GM19023 (cell line): ENCODE results near the gene KLF2.
"Not testable (repeated sequence)": the region's sequence is repeated elsewhere in the genome, so short reads cannot be mapped to it uniquely, and the experiment has no call there.

Experiments used
- ATAC-seq: cut with Tn5 transposase; IDR thresholded peaks from one replicate; pipeline ENCODE4 v1.9.1; 2021; ENCODE audit warnings: mild to moderate bottlenecking, moderate library complexity; ENCODE audit not compliant: unreplicated experiment

KLF2 gene

DNA sequence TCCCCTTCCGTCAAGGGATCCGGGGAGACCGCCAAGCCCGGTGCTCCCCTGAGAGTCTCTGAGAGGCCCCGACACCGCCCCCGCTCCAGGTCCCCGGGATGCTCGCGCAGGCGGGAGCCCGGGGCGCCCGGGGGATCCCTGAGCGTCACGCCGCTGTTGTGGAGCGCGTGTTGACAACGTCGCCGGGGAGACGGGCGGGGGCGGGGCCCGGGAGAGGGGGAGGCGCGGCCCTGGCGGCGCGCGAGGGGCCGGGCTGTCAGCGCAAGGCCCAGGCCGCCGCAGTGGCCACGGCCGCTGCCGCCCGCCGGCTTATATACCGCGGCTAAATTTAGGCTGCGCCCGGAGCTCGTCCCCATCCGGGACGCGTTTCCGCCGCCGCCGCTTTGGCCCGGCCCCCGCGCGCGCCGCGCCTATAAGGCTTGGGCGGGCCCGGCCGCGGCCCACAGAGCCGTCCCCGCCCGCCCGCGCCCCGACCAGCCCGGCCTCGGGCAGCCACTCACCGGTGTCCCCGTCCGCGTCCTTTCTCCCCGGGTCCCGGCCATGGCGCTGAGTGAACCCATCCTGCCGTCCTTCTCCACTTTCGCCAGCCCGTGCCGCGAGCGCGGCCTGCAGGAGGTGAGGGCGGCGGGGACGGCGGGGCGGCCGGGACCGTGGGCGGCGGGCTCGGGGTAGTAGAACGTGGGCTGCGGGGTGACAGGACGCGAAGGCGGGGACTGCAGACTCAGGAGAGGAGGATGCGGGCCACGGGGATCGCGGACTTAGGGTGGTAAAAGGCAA lies at the start of gene KLF2:
KLF2 (plus strand) TSS at position 443 of the 777 bp plus-strand sequence; CDS start at position 541, 98 bp downstream.
- peak; percentile 71 for ATAC-seq

DNA sequence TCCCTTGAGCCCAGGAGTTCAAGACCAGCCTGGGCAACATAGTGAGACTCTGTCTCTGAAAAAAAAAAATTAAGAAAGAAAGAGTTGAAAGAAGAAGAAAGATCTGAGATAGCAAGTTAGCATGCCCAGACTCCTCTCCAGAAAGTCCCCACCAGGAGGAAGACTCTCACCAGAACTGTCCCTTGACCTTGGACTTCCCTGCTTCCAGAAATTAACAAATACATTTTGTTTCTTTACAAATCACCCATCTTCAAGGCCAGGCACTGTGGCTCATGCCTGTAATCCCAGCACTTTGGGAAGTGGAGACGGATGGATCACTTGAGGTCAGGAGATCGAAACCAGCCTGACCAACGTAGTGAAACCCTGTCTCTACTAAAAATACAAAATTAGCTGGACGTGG lies 44.3 kb upstream of the KLF2 start:
- ATAC-seq: no peak

DNA sequence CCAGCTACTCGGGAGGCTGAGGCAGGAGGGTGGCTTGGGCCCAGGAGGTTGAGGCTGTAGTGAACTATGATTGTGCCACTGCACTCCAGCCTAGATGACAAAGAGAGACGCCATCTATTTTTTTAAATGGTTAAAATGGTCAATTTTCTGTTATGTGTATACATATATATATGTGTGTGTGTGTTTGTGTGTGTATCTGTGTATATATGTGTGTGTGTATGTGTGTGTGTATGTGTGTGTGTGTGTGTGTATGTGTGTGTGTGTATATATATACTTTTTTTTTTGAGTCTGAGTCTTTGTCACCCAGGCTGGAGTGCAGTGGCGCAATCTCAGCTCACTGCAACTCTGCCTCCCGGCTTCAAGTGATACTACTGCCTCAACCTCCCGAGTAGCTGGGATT lies 42.9 kb upstream of the KLF2 start:
- ATAC-seq: no peak

DNA sequence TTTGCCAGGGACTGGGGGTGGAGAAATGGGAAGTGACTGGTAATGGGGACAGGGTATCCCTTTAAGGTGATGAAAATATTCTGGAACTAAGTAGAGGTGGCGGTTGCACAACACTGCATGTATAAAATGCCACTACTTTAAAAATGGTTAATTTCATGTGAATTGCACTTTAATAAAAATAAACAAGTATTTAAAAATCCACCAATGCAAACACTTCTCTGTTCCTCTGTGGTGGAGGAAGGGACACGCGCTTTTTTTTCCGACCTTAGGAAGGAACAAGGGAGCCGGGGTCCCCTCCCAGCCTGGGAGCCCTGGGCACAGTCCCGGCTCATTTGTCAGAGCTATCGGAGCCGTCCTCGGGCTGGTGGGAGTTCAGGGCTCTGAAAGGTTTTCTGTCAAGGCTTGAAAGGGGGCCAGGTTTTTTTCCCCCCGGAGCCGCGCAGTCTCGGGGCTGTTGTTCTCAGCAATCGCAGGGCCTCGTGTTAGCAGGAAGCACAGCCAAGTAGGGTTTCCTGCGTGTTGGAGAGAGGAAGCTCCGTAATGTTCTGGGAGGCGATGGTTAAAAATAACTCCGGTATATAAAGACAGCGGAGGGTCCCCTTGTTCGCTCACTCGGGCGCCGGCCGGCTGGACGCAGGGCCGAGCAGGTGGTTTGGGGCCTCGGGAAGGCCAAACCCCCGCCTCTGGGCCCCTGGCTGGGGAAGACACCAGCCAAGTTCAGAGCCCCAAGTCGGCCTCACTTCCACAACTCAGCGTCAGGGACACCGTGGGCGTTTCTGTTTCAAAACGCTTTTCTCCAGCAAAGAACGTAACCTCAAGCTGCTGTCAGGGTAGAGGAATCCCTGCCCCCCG lies 41.2 kb upstream of the KLF2 start:
- ATAC-seq: no peak

DNA sequence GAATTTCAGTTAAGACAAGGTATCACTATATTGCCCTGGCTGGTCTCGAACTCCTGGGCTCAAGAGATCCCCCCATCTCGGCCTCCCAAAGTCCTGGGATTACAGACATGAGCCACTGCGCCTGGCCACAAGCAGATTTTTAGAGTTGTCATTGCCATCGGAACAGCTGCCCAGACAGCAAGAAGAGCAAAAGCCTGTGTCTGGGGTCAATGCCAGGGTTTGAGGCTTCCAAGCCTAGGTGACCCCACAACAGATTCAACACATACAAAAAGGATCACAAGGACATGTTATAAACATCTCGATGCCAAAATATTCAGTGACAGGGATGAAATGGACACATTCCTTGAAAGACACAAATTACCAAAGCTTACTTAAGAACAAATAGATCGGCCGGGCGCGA lies 40.1 kb upstream of the KLF2 start:
- ATAC-seq: no peak

DNA sequence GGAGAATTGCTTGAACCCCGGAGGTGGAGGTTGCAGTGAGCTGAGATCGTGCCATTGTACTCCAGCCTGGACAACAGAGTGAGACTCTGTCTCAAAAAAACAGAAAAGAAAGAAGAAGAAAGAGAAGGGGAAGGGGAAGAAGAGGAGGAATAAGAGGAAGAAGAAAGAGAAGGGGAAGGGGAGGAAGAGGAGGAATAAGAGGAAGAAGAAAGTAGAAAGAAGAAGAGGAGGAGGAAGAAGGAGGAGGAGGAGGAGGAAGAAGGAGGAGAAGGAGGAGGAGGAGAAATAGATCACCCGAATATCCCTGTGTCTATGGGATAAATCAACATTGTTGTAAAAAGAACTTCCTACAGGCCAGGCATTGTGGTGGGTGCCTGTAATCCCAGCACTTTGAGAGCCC lies 39.5 kb upstream of the KLF2 start:
- ATAC-seq: not testable (repeated sequence)

DNA sequence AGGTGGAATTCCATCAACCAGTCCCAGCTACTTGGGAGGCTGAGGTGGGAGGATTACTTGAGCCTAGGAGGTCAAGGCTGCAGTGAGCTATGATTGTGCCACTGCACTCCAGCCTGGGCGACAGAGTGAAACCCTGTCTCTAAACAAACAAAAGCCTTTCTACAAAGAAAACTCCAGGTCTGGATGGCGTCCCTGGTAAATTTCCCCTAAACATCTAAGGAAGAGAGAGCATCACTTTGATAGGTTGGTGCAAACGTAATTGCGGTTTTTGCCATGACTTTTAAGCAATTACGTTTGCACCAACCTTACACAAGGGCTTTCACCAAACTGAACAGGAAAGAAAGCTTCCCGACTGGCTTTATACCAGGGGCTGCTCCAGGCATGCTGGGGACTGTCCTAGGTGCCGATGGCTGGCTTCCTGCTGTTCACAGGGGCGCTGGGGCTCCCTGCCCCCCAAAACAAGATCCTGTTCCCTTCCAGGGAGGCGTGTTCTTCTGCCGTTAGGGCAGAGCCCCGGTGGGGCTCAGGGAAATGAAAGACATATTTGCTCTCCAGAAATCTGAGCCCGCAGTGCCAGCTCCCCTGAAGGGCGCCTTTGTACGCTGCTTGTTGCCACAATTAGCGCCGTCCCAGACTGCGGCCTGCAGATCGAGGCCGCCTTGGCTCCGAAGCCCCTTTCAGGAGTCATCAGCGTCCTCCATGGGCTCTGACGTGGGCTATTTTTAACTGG lies 38.7 kb upstream of the KLF2 start:
- ATAC-seq: no peak

DNA sequence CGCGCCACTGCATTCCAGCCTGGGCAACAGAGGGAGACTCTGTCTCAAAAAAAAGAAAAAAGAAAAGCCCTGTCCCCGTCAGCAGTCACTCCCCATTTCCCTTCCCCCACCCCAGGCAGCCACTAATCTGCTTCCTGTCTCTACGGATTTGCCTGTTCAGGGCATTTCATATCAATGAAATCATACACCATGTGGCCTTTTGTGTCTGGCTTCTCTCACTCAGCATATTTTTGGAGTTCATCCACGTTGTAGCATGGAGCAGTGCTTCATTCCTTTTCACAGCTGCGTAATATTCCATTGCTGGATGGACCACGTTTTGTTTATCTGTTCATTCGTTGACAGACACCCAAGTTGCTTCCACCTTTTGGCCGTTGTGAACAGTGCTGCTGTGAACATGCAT lies 36.1 kb upstream of the KLF2 start:
- no peak for ATAC-seq

DNA sequence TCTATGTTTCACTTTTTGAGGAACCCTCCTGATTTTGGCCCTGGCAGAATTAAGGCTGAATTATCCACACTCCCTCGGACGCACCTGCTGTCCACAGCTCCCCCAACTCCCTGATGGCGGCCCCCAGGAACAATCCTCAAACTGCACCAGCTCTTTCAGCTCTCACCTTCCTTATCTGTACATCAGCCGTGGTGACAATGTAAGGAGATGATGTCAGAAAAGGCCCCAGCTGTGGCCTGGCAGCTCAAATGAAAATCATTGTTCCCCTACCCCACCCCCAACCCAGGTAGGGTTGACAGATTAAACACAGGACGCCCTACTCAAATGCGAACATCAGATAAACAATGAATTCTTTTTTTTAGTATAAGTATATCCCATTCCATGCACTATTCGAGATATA lies 35.0 kb upstream of the KLF2 start:
- ATAC-seq: no peak

DNA sequence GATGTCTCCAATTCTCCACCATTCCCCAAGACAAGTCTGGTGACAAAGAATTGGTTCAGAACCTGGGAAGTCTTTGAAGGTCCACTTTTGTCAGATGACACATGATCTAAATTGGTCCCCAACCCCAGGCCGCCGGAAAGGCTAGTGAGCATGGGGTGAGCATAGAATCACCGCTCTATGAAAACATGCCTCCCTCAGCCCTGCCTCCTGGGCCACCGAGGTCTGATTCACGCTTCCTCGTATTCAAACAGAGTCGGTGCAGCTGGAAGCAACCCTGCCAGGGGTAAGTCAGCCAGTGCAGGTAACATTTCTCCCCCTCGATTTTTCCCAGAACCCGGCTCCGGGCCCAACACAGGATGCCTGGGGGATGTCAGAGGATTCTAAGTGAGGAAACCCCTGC lies 33.9 kb upstream of the KLF2 start:
- ATAC-seq: no peak

DNA sequence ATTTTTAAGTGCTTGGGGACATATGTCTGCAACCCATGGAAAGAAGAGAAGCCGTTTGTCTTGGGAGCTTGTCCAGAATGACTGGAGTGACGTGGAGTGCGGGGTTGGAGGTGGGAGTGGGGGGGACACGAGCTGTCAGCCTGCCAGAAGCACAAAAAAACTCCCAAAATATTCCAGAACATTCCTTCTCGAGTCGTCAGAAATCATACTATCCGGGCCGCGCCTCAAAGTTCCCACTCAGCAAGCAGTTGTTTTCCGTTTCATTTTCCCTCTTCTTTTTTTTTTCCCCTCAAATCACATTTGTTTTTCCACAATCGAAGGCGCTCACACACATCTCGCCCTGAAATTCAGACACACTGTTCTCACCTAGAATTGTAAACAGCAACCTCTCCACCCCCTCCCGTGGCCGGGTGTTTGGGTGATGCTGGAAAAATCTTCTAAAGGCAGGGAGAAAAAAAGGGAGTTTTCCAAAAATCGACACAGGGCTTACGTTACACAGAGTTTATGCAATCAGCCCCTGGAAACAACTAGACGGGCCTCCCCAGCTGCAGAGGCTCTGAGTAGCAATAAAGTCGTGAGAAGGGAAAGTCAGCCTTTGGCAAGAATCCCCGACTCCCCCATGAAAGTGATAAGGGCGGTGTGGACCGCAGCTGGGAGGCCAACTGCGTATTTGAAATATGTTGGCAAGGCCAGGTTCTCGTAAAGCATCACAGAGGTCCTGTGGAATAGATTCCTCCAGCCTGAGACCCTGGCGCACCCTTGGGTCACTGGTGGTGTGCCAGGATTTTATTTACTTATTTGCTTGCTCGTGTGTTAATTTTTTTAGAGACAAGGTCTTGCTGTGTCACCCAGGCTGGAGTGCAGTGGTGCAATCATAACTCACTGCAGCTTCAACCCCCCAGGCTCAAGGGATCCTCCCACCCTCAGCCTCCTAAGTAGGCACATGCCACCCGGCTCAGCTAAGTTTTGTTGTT lies 31.2 kb upstream of the KLF2 start:
- ATAC-seq: no peak

DNA sequence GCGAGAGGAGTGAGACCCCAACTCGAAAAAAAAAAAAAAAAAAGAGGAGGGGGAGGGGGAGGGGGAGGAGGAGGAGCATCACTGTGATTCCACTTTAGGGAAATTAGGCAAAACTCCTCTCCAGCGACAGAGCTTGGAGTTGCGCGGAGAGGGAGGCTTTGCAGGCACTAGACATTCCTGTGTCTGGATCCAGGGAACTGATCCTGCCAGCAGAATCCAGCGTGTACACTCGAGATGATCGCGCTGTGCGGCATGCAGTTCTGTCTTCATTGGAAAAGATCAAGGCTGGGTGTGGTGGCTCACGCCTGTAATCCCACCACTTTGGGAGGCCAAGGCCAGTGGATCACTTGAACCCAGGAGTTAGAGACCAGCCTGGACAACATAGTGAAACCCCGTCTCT lies 29.6 kb upstream of the KLF2 start:
- ATAC-seq: no peak

DNA sequence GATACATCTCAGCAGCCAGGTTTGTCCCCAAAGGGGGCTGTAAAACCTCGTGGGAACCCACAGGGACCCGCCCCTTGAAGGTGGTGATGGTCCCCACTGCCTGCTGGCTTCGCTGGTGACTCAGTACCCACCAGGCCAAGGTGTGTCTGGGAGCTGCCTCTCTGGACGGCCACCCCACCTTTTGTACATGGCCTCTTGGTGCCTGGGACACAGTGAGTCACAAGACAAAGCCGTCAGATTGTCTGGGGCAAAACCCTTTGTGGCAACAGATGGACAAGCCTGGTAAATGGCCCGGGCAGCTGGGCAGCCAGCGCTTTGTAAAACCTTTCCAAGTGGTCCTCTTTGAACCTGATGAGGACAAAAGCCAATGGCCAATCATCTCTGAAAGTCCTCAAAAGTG lies 27.9 kb upstream of the KLF2 start:
- ATAC-seq: no peak

DNA sequence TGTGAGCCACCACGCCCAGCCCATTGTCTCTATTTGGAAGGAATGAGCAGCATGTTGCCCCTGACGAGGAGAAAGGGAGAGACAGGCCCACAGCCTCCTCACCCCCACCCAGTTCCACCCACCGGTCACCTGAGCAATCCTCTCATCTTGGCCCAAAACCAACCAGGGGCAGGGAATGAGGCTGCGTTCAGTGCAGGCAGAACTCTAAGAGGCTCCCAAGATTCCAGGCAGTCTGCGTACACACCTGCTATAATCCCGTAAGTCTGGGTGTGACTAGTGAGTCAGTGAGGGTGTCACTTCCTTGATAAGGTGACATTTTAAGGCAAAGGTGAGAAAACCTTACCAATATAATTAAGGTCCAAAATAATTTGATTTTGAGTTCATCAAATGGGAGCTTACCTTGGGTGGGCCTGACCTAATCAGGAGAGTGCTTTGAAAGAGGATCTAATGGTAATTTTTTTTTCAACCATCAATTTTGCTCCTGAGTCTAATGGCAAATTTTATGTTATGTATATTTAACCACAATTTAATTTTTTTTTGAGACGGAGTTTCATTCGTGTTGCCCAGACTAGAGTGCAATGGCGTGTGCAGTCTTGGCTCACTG lies 26.9 kb upstream of the KLF2 start:
- no peak for ATAC-seq

DNA sequence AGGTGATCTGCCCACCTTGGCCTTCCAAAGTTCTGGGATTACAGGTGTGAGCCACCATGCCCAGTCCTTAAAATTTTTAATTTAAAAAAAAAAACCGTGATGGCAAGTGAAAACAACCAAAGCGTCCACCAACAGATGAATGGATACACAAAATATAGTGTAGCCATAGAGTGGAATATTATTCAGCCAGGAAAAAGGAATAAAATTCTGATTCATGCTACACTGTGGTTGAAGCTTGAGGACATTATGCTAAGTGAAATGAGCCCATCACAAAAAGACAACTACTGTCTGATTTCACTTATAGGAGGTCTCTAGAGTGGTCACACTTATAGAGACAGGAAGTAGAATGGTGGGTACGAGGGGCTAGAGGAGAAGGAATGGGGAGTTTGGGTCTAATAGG lies 26.3 kb upstream of the KLF2 start:
- no peak for ATAC-seq

DNA sequence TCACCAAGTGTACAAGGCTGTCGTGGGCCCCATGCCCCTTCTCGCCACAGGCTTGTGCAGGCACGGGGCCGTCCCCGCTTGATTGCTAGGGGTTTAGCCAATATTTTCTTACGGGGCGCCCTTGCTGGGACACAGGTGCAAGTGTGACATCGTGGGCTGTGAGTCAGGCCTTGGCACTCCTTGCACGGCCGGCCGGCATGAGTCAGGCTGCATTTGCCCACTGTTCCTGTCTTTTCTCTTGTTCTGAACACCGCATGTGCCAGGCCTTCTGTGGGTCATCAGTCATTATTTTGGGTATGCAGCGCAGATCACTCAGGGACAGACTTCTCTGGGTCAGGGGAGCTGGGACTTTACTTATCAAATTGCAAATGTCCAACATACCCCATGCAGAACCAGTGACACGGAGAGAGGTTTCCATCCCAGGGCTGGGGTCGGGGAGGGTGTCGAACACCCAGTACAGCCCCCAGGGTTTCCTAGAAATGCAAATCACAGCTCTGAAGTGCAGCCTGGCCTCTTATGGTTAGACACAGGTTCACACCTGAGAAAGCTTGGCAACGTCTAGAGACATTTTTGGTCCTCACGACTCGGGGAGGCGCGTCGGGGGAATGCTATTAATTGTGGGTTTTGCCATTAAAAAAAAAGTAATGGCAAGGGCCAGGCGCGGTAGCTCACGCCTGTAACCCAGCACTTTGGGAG lies 22.5 kb upstream of the KLF2 start:
- no peak for ATAC-seq

DNA sequence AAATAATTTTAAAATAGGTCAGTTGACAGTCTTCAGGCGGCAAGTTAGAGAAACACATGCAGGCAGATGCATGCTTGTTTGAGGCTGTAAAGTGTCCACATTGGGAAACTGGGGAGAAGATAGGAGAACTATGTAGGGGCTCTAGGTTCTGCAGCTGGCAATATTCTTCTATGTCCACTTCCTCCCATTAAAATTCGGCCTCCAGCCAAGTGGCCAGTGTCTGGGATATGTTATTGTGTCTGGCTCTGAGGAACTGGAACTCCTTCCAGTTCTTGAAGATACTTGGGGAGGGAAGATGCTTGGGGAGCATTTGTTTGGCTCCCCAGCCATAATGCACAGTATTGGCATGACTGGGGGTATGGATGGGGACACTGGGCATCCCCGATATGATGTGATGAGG lies 20.9 kb upstream of the KLF2 start:
- no peak for ATAC-seq

DNA sequence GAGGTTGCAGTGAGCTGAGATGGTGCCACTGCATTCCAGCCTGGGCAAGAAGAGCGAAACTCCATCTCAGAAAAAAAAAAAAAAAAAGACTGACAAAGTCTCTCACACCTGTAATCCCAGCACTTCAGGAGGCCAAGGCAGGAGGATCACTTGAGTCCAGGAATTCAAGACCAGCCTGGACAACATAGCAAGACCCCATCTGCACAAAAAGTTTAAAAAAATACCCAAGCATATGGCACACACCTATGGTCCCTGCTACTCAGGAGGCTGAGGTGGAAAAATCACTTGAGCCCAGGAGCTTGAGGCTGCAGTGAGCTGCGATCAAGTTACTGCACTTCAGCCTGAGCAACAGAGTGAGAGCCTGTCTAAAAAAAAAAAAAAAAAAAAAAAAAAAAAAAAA lies 20.1 kb upstream of the KLF2 start:
- ATAC-seq: not testable (repeated sequence)

DNA sequence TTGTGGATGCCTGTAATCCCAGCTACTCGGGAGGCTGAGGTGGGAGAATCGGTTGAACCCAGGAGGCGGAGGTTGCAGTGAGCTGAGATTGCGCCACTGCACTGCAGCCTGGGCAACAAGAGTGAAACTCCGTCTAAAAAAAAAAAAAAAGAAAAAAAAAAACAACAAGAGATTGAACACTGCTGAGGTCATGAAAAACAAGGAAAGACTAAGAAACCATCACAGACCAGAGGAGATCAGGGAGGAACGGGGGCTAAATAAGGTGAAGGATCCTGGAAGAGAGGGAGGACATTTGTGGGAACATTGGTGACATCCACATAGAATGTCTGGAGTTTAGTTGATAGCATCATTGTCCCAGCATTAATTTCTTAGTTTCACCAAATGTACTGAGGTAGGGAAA lies 19.6 kb upstream of the KLF2 start:
- ATAC-seq: not testable (repeated sequence)
